Caco-2 (cell line): Measurements from ENCODE around the gene LRRC56. TPM values are rescaled to one million over a fixed set of nuclear protein-coding genes. Genes with fewer than 3 reads are reported as not detected.

Experiments used
- BruUV-seq: library from RNA; stranded (reverse); fragments of 400-500 nt; replicated peaks from 2 replicates; lab custom pipeline; 2021; lab: Mats Ljungman, UMichigan
- CTCF ChIA-PET: fragments of 300-600 bp; sonication (Branson Sonifier 250); formaldehyde crosslinking; loops from one replicate; lab custom pipeline; 2022; ENCODE audit warnings: antibody characterized with exemption; lab: Charles Lee
- POLR2A ChIA-PET: fragments of 300-600 bp; sonication (Branson Sonifier 250); formaldehyde crosslinking; loops from one replicate; lab custom pipeline; 2022; ENCODE audit warnings: antibody characterized with exemption; lab: Charles Lee
- DNase-seq, 2 experiments: peaks; one replicate each; pipeline versions ENCODE4 v3.0.0 to v3.0.0-alpha.2; 2020 to 2022
- H3K27me3 ChIP-seq: replicated peaks from 2 replicates; pipeline ENCODE4 v1.6.0; 2011; ENCODE audit warnings: low read length; ENCODE audit not compliant: control insufficient read depth, insufficient read depth
- H3K36me3 ChIP-seq: 2 replicates; pipeline ENCODE4 v1.5.1; 2011; ENCODE audit warnings: low read length; ENCODE audit not compliant: control insufficient read depth, insufficient read depth
- H3K4me1 ChIP-seq: fragments of 250-450 bp; sonication (Bioruptor Pico); 2 replicates; pipeline ENCODE4 v1.5.1; 2020; ENCODE audit warnings: mild to moderate bottlenecking
- H3K4me3 ChIP-seq: 2 replicates; pipeline ENCODE4 v1.5.1; 2011; ENCODE audit warnings: low read depth, mild to moderate bottlenecking, control low read depth, low read length
- H3K9me3 ChIP-seq: fragments of 250-450 bp; sonication (Bioruptor Pico); 2 replicates; pipeline ENCODE4 v1.5.1; 2020; ENCODE audit warnings: mild to moderate bottlenecking, moderate library complexity
- H3K27ac Mint-ChIP-seq: one replicate; pipeline ENCODE4 v1.8.0; 2022; ENCODE audit warnings: mixed read lengths; ENCODE audit not compliant: unreplicated experiment
- H3K27me3 Mint-ChIP-seq: one replicate; pipeline ENCODE4 v1.8.0; 2022; ENCODE audit warnings: mixed read lengths; ENCODE audit not compliant: insufficient read depth, unreplicated experiment
- H3K36me3 Mint-ChIP-seq: one replicate; pipeline ENCODE4 v1.8.0; 2022; ENCODE audit warnings: mild to moderate bottlenecking, mixed read lengths; ENCODE audit not compliant: insufficient read depth, unreplicated experiment
- H3K4me1 Mint-ChIP-seq: one replicate; pipeline ENCODE4 v1.8.0; 2022; ENCODE audit warnings: low read depth, mixed read lengths; ENCODE audit not compliant: unreplicated experiment
- H3K4me3 Mint-ChIP-seq: one replicate; pipeline ENCODE4 v1.8.0; 2022; ENCODE audit warnings: mild to moderate bottlenecking, moderate library complexity, mixed read lengths; ENCODE audit not compliant: unreplicated experiment
- H3K9me3 Mint-ChIP-seq: one replicate; pipeline ENCODE4 v1.8.0; 2022; ENCODE audit warnings: mixed read lengths; ENCODE audit not compliant: unreplicated experiment
- CTCF ChIP-seq, 2 experiments: fragments of 200-600 bp in 1 of 2; IDR thresholded peaks; 1 replicate in 1 of 2; 2 replicates in 1 of 2; pipeline versions ENCODE4 v1.5.1 to v1.8.0; 2011 to 2022; ENCODE audit warnings: antibody characterized with exemption in 1 of 2, control low read depth in 1 of 2, inconsistent platforms in 1 of 2, low read depth in 1 of 2, low read length in 1 of 2, mild to moderate bottlenecking in 1 of 2, moderate library complexity in 1 of 2; ENCODE audit not compliant: insufficient read depth in 1 of 2, severe bottlenecking in 1 of 2, unreplicated experiment in 1 of 2
- intact Hi-C: fragments of 100-400 bp; cut with micrococcal nuclease; formaldehyde crosslinking; loops from one replicate; pipeline ENCODE4 v1.10.0; 2022; ENCODE audit not compliant: unreplicated experiment
- total RNA-seq: library from RNA; stranded (reverse); gene quantifications from 2 replicates; pipeline ENCODE4 v1.2.3, GENCODE V29; 2022

Gene LRRC56
- total RNA-seq, 1 experiment from 2014 or later: 4.4 TPM

- peaks cover 7% of the 10 kb centered on the region for H3K4me1 ChIP-seq
- Mint-ChIP-seq H3K27ac (peak overlapping the region; percentile 100), H3K4me3 (peak overlapping the region; percentile 96), H3K36me3 (peaks cover 48% of the 10 kb centered on the region), H3K27me3 (no peaks in the 10 kb centered on the region), H3K4me1 (no peaks in the 10 kb centered on the region), H3K9me3 (no peaks in the 10 kb centered on the region)
- H3K9me3 ChIP-seq: no peaks in the 10 kb centered on the region
- peak; percentile 98 to 99 for DNase-seq
- no peak for TF ChIP-seq CTCF (IDR thresholded peaks at IDR 0.05; ENCODE audit: insufficient read depth in 1 of 2, low read depth in 1 of 2, low read length in 1 of 2, severe bottlenecking in 1 of 2, unreplicated experiment in 1 of 2)
- no peaks in the 10 kb centered on the region; the same call in none of the 2 replicates for H3K36me3 ChIP-seq
- intact Hi-C loops: loop anchor here (1.0 to 5.0 kb wide), 3 partner anchors 30 to 89 kb away; partner anchors contain the start of genes LRRC56 and PTDSS2
- peak overlapping the region; percentile 100 for H3K4me3 ChIP-seq
- BruUV-seq: no TSS peak
- no peaks in the 10 kb centered on the region for H3K27me3 ChIP-seq
- POLR2A ChIA-PET: interaction anchor here (0.6 to 1.3 kb wide), 6 partner anchors 30 to 299 kb away, joined by 3 to 7 read pairs (median 6); partner anchors contain the start of genes BET1L, PHRF1, PTDSS2 and RIC8A
- CTCF ChIA-PET: interaction anchor here (0.8 to 1.0 kb wide), 4 partner anchors 57 to 299 kb away, joined by 3 to 4 read pairs (median 4); partner anchors contain the start of genes BET1L, PTDSS2 and RIC8A
Measured at GRCh38 chr11:506238-506994, 30.9 kb upstream of the LRRC56 start.

GRCh38 chr11:506995-507726, 30.2 kb upstream of the LRRC56 start, which contains the start of gene RNH1:
Gene RNH1, minus strand, starts transcription at chr11:507242. Its CDS starts 5,080 bp downstream, at chr11:502162.
- Mint-ChIP-seq H3K36me3 (peaks cover 45% of the 10 kb centered on the region), H3K27ac (peak within 1 kb of the TSS; percentile 100), H3K9me3 (no peaks in the 10 kb centered on the region), H3K27me3 (no peaks in the 10 kb centered on the region), H3K4me3 (peak within 1 kb of the TSS; percentile 96), H3K4me1 (no peaks in the 10 kb centered on the region)
- TF ChIP-seq CTCF (IDR thresholded peaks at IDR 0.05; ENCODE audit: insufficient read depth in 1 of 2, low read depth in 1 of 2, low read length in 1 of 2, severe bottlenecking in 1 of 2, unreplicated experiment in 1 of 2): no peak
- ChIA-PET CTCF (interaction anchor here (0.8 to 1.0 kb wide), 3 partner anchors 59 to 300 kb away, joined by 3 to 4 read pairs (median 4); partner anchors contain the start of genes BET1L and RIC8A), POLR2A (interaction anchor here (0.8 to 1.3 kb wide), 4 partner anchors 57 to 300 kb away, joined by 3 to 6 read pairs (median 6); partner anchors contain the start of genes BET1L, PHRF1, PTDSS2 and RIC8A)
- Histone ChIP-seq H3K4me3 (peak within 1 kb of the TSS; percentile 100), H3K27me3 (no peaks in the 10 kb centered on the region), H3K36me3 (no peaks in the 10 kb centered on the region; the same call in none of the 2 replicates), H3K9me3 (no peaks in the 10 kb centered on the region), H3K4me1 (peaks cover 7% of the 10 kb centered on the region)
- peak; percentile 96 to 97 for DNase-seq
- intact Hi-C loops: loop anchor here (1.0 to 5.0 kb wide), 3 partner anchors 30 to 90 kb away; partner anchors contain the start of genes LRRC56 and PTDSS2
- no TSS peak for BruUV-seq
